Activated B cell treated with CpG ODN at 0.5 μM for 24 hours (primary cell): Measurements from ENCODE around the gene SUPT3H. TPM values are rescaled to one million over a fixed set of nuclear protein-coding genes. Genes with fewer than 3 reads are reported as not detected.

Source experiments
- ATAC-seq: fragments of 200-7000 bp; cut with Tn5 transposase; one replicate; pipeline ENCODE4 v1.10.0; 2021; ENCODE audit warnings: low read depth, mild to moderate bottlenecking, moderate library complexity
- CTCF ChIA-PET: fragments of 350-600 bp; sonication (Branson Sonifier 250); formaldehyde crosslinking; loops from one replicate; lab custom pipeline; 2021; ENCODE audit warnings: antibody characterized with exemption; lab: Charles Lee
- POLR2A ChIA-PET: fragments of 350-600 bp; sonication (Branson Sonifier 250); formaldehyde crosslinking; loops from one replicate; lab custom pipeline; 2021; ENCODE audit warnings: antibody characterized with exemption; lab: Charles Lee
- DNase-seq: peaks from one replicate; pipeline ENCODE4 v3.0.0; 2022
- H3K27ac Mint-ChIP-seq: one replicate; pipeline ENCODE4 v1.8.0; 2020; ENCODE audit warnings: mixed read lengths
- H3K27me3 Mint-ChIP-seq: one replicate; pipeline ENCODE4 v1.8.0; 2021; ENCODE audit warnings: mixed read lengths
- H3K36me3 Mint-ChIP-seq: one replicate; pipeline ENCODE4 v1.8.0; 2021; ENCODE audit warnings: low read depth, mixed read lengths
- H3K4me1 Mint-ChIP-seq: one replicate; pipeline ENCODE4 v1.8.0; 2021; ENCODE audit warnings: mixed read lengths
- H3K4me3 Mint-ChIP-seq: one replicate; pipeline ENCODE4 v1.8.0; 2020; ENCODE audit warnings: mild to moderate bottlenecking, mixed read lengths
- H3K9me3 Mint-ChIP-seq: one replicate; pipeline ENCODE4 v1.8.0; 2020; ENCODE audit warnings: mixed read lengths
- CTCF ChIP-seq: fragments of 200-600 bp; IDR thresholded peaks from one replicate; pipeline ENCODE4 v1.8.0; 2022; ENCODE audit warnings: antibody characterized with exemption, mild to moderate bottlenecking
- intact Hi-C: fragments of 100-400 bp; cut with micrococcal nuclease; formaldehyde crosslinking; loops from one replicate; pipeline ENCODE4 v1.15.1; 2024
- total RNA-seq: library from RNA; stranded (reverse); gene quantifications from 2 replicates; pipeline ENCODE4 v1.2.3, GENCODE V29; 2022

SUPT3H gene
- total RNA-seq, 1 donor from 2014 or later: 9.9 TPM

- ChIA-PET CTCF (no interaction called here), POLR2A (no interaction called here)
- H3K27ac Mint-ChIP-seq: no peak overlapping the region
- TF ChIP-seq CTCF: no peak
- no peak overlapping the region for H3K4me3 Mint-ChIP-seq
- no peaks in the 10 kb centered on the region for H3K9me3 Mint-ChIP-seq
- H3K27me3 Mint-ChIP-seq: no peaks in the 10 kb centered on the region
- no peak for ATAC-seq
- intact Hi-C loops: no loop called here
- no peak for DNase-seq
- H3K36me3 Mint-ChIP-seq: no peaks in the 10 kb centered on the region
- H3K4me1 Mint-ChIP-seq: peaks cover 9% of the 10 kb centered on the region
Measured at GRCh38 chr6:44826025-44826676, 551.6 kb downstream of the SUPT3H start.

- ATAC-seq (no peak), DNase-seq (no peak)
- Mint-ChIP-seq H3K27ac (no peak overlapping the region), H3K27me3 (no peaks in the 10 kb centered on the region), H3K4me3 (no peak overlapping the region), H3K36me3 (no peaks in the 10 kb centered on the region), H3K9me3 (no peaks in the 10 kb centered on the region), H3K4me1 (peaks cover 9% of the 10 kb centered on the region)
- POLR2A ChIA-PET: no interaction called here
- CTCF ChIA-PET: no interaction called here
- TF ChIP-seq CTCF: no peak
- intact Hi-C loops: no loop called here
Measured at GRCh38 chr6:44825273-44825672, 552.5 kb downstream of the SUPT3H start.

GRCh38 chr6:44824567-44824966, 553.2 kb downstream of the SUPT3H start:
- Mint-ChIP-seq H3K27me3 (no peaks in the 10 kb centered on the region), H3K27ac (no peak overlapping the region), H3K36me3 (no peaks in the 10 kb centered on the region), H3K4me3 (no peak overlapping the region), H3K9me3 (no peaks in the 10 kb centered on the region), H3K4me1 (peaks cover 5% of the 10 kb centered on the region)
- CTCF ChIA-PET: no interaction called here
- TF ChIP-seq CTCF: no peak
- POLR2A ChIA-PET: no interaction called here
- ATAC-seq (no peak), DNase-seq (no peak)
- intact Hi-C loops: no loop called here

- peaks cover 2% of the 10 kb centered on the region for H3K9me3 Mint-ChIP-seq
- no peaks in the 10 kb centered on the region for H3K4me1 Mint-ChIP-seq
- DNase-seq (no peak), ATAC-seq (no peak)
- H3K36me3 Mint-ChIP-seq: no peaks in the 10 kb centered on the region
- ChIA-PET CTCF (no interaction called here), POLR2A (no interaction called here)
- H3K27ac Mint-ChIP-seq: no peak overlapping the region
- TF ChIP-seq CTCF: no peak
- no peak overlapping the region for H3K4me3 Mint-ChIP-seq
- intact Hi-C loops: no loop called here
- H3K27me3 Mint-ChIP-seq: no peaks in the 10 kb centered on the region
Measured at GRCh38 chr6:44820759-44821158, 557.0 kb downstream of the SUPT3H start.

GRCh38 chr6:44820321-44820720, 557.4 kb downstream of the SUPT3H start:
- intact Hi-C loops: no loop called here
- TF ChIP-seq CTCF: no peak
- ATAC-seq: no peak
- H3K4me1 Mint-ChIP-seq: no peaks in the 10 kb centered on the region
- no peaks in the 10 kb centered on the region for H3K36me3 Mint-ChIP-seq
- H3K4me3 Mint-ChIP-seq: no peak overlapping the region
- CTCF ChIA-PET: no interaction called here
- POLR2A ChIA-PET: no interaction called here
- H3K9me3 Mint-ChIP-seq: peaks cover 2% of the 10 kb centered on the region
- H3K27me3 Mint-ChIP-seq: no peaks in the 10 kb centered on the region
- no peak for DNase-seq
- no peak overlapping the region for H3K27ac Mint-ChIP-seq
